H1 (cell line): ENCODE results near the gene ZNF700. TPM values are rescaled to one million over a fixed set of nuclear protein-coding genes. Genes with fewer than 3 reads are reported as not detected.

Experiments used
- CTCF ChIA-PET: fragments of 300-600 bp; sonication (Branson Sonifier 250); formaldehyde crosslinking; loops from one replicate; lab custom pipeline; 2021; ENCODE audit not compliant: partially characterized antibody; lab: Charles Lee
- POLR2A ChIA-PET: fragments of 300-600 bp; sonication (Branson Sonifier 250); formaldehyde crosslinking; loops from one replicate; lab custom pipeline; 2021; ENCODE audit warnings: inconsistent platforms; ENCODE audit not compliant: partially characterized antibody; lab: Charles Lee
- DNase-seq, 2 experiments: peaks; one replicate each; pipeline versions ENCODE4 v3.0.0 to v3.0.0-alpha.2; 2010 to 2022; ENCODE audit warnings: low spot score in 2 of 2, low read depth in 1 of 2, mixed read lengths in 1 of 2
- FAIRE-seq: peaks from 2 replicates; lab custom pipeline; 2011; peaks lifted over from hg19 to GRCh38; lab: Jason Lieb, UNC
- H2AFZ ChIP-seq: 2 replicates; pipeline ENCODE4 v1.8.1; 2012; ENCODE audit warnings: low read length, inconsistent platforms
- H2AK5ac ChIP-seq: 2 replicates; pipeline ENCODE4 v1.6.1; 2013; ENCODE audit warnings: low read depth, low read length
- H2BK120ac ChIP-seq: replicated peaks from 2 replicates; pipeline ENCODE3; 2013; ENCODE audit warnings: low read depth, low read length, inconsistent platforms
- H2BK12ac ChIP-seq: 2 replicates; pipeline ENCODE4 v1.6.1; 2013; ENCODE audit warnings: low read depth, low read length
- H2BK15ac ChIP-seq: 2 replicates; pipeline ENCODE4 v1.6.1; 2013; ENCODE audit warnings: low read length
- H2BK20ac ChIP-seq: 2 replicates; pipeline ENCODE4 v1.6.1; 2013; ENCODE audit warnings: low read length
- H2BK5ac ChIP-seq: 2 replicates; pipeline ENCODE4 v1.6.1; 2013; ENCODE audit warnings: low read depth, low read length
- H3K14ac ChIP-seq: 2 replicates; pipeline ENCODE4 v1.6.1; 2013; ENCODE audit warnings: inconsistent platforms; ENCODE audit not compliant: insufficient read length
- H3K18ac ChIP-seq: 2 replicates; pipeline ENCODE4 v1.6.1; 2013; ENCODE audit warnings: low read length; ENCODE audit errors: extremely low read depth
- H3K23ac ChIP-seq: 2 replicates; pipeline ENCODE4 v1.6.1; 2013; ENCODE audit warnings: inconsistent platforms; ENCODE audit not compliant: insufficient read length
- H3K23me2 ChIP-seq: 2 replicates; pipeline ENCODE4 v1.6.1; 2013; ENCODE audit warnings: low read depth, low read length
- H3K27ac ChIP-seq: 2 replicates; pipeline ENCODE4 v1.6.1; 2011; ENCODE audit warnings: low read depth, low read length, inconsistent platforms
- H3K27me3 ChIP-seq, 4 experiments: replicated peaks in 1 of 4; 1 replicate in 1 of 4; 2 replicates in 3 of 4; pipeline versions ENCODE4 v1.6.1 to v1.8.1; 2011 to 2013; ENCODE audit warnings: low read length in 3 of 4, mild to moderate bottlenecking in 3 of 4, inconsistent platforms in 2 of 4, mixed read lengths in 2 of 4, moderate library complexity in 1 of 4; ENCODE audit not compliant: control insufficient read depth in 3 of 4, insufficient read depth in 3 of 4; ENCODE audit errors: extremely low read depth in 1 of 4
- H3K36me3 ChIP-seq, 4 experiments: 2 replicates each; pipeline versions ENCODE4 v1.6.1 to v1.8.1; 2011 to 2013; ENCODE audit warnings: mild to moderate bottlenecking in 4 of 4, low read length in 3 of 4, moderate library complexity in 2 of 4, control low read depth in 1 of 4, inconsistent platforms in 1 of 4; ENCODE audit not compliant: insufficient read depth in 4 of 4, control insufficient read depth in 2 of 4
- H3K4ac ChIP-seq: replicated peaks from 2 replicates; pipeline ENCODE3; 2013; ENCODE audit warnings: low read length, low read depth, mixed read lengths, inconsistent platforms; ENCODE audit not compliant: insufficient read length
- H3K4me1 ChIP-seq, 4 experiments: replicated peaks in 1 of 4; 1 replicate in 1 of 4; 2 replicates in 3 of 4; pipeline versions ENCODE4 v1.6.1 to v1.8.1; 2011 to 2013; ENCODE audit warnings: low read length in 3 of 4, inconsistent platforms in 2 of 4, mixed read lengths in 1 of 4; ENCODE audit not compliant: insufficient read depth in 4 of 4, control insufficient read depth in 3 of 4
- H3K4me2 ChIP-seq, 2 experiments: 2 replicates each; pipeline versions ENCODE4 v1.6.1 to v1.8.1; 2011 to 2013; ENCODE audit warnings: low read depth in 2 of 2, low read length in 2 of 2, control low read depth in 1 of 2, inconsistent platforms in 1 of 2, mild to moderate bottlenecking in 1 of 2; ENCODE audit not compliant: insufficient read depth in 1 of 2
- H3K4me3 ChIP-seq, 4 experiments: fragments of 200-600, 300-600 bp in 1 of 4; sonication (generic), shearing (Covaris generic), sonication (Bioruptor Twin) in 1 of 4; 2 replicates each; pipeline versions ENCODE4 v1.5.1 to v1.8.1; 2011 to 2016; ENCODE audit warnings: low read length in 4 of 4, low read depth in 3 of 4, control low read depth in 2 of 4, inconsistent platforms in 2 of 4, mild to moderate bottlenecking in 2 of 4, mixed read lengths in 1 of 4, moderate library complexity in 1 of 4; ENCODE audit not compliant: insufficient read depth in 2 of 4; ENCODE audit errors: extremely low read depth in 1 of 4
- H3K56ac ChIP-seq: replicated peaks from 2 replicates; pipeline ENCODE3; 2013; ENCODE audit warnings: low read depth, mild to moderate bottlenecking, mixed read lengths, low read length, inconsistent platforms; ENCODE audit not compliant: insufficient read length
- H3K79me1 ChIP-seq: 2 replicates; pipeline ENCODE4 v1.6.1; 2013; ENCODE audit warnings: low read depth, low read length, control low read depth
- H3K79me2 ChIP-seq, 2 experiments: 2 replicates each; pipeline versions ENCODE4 v1.6.1 to v1.8.1; 2012 to 2013; ENCODE audit warnings: low read length in 2 of 2, mild to moderate bottlenecking in 2 of 2, inconsistent platforms in 1 of 2; ENCODE audit not compliant: insufficient read depth in 2 of 2, control insufficient read depth in 1 of 2
- H3K9ac ChIP-seq, 4 experiments: replicated peaks in 1 of 4; 1 replicate in 1 of 4; 2 replicates in 3 of 4; pipeline versions ENCODE4 v1.6.1 to v1.8.1; 2011 to 2013; ENCODE audit warnings: low read depth in 3 of 4, low read length in 3 of 4, control low read depth in 2 of 4, mild to moderate bottlenecking in 2 of 4, moderate library complexity in 2 of 4, inconsistent platforms in 1 of 4; ENCODE audit errors: extremely low read depth in 1 of 4
- H3K9me3 ChIP-seq, 2 experiments: 2 replicates each; pipeline versions ENCODE4 v1.6.1 to v1.8.1; 2012 to 2013; ENCODE audit warnings: mild to moderate bottlenecking in 2 of 2, moderate library complexity in 2 of 2, control low read depth in 1 of 2, inconsistent platforms in 1 of 2, low read depth in 1 of 2, low read length in 1 of 2, mixed read lengths in 1 of 2; ENCODE audit not compliant: insufficient read depth in 2 of 2
- H4K20me1 ChIP-seq, 2 experiments: replicated peaks in 1 of 2; 2 replicates each; pipeline versions ENCODE3 to v1.8.1; 2011 to 2013; ENCODE audit warnings: inconsistent platforms in 2 of 2, low read length in 2 of 2, mild to moderate bottlenecking in 1 of 2; ENCODE audit not compliant: insufficient read depth in 2 of 2, control insufficient read depth in 1 of 2
- H4K5ac ChIP-seq: 2 replicates; pipeline ENCODE4 v1.6.1; 2013; ENCODE audit warnings: low read length, low read depth, mixed read lengths, inconsistent platforms; ENCODE audit not compliant: insufficient read length
- H4K8ac ChIP-seq: 2 replicates; pipeline ENCODE4 v1.8.0; 2013; ENCODE audit warnings: mild to moderate bottlenecking, moderate library complexity, low read length, inconsistent platforms; ENCODE audit not compliant: insufficient read depth; ENCODE audit errors: extremely low read depth
- H4K91ac ChIP-seq: replicated peaks from 2 replicates; pipeline ENCODE3; 2013; ENCODE audit warnings: low read length, mixed read lengths, inconsistent platforms; ENCODE audit not compliant: insufficient read length
- BACH1 ChIP-seq: IDR thresholded peaks from 2 replicates; pipeline ENCODE4 v1.6.1; 2012; ENCODE audit warnings: low read length, improper control_type of control experiment
- CTBP2 ChIP-seq: IDR thresholded peaks from 2 replicates; pipeline ENCODE4 v1.7.0; 2011; ENCODE audit warnings: borderline replicate concordance, mild to moderate bottlenecking, moderate library complexity, mixed read lengths, low read length; ENCODE audit not compliant: insufficient read depth, insufficient read length
- EP300 ChIP-seq, 2 experiments: IDR thresholded peaks; 1 replicate in 1 of 2; 2 replicates in 1 of 2; pipeline ENCODE4 v1.6.1; 2011 to 2012; ENCODE audit warnings: low read depth in 2 of 2, low read length in 2 of 2, mild to moderate bottlenecking in 2 of 2, borderline replicate concordance in 1 of 2, inconsistent platforms in 1 of 2, moderate library complexity in 1 of 2
- GTF2F1 ChIP-seq: IDR thresholded peaks from 2 replicates; pipeline ENCODE4 v1.6.1; 2012; ENCODE audit warnings: low read depth, low read length, improper control_type of control experiment, borderline replicate concordance
- JUN ChIP-seq: IDR thresholded peaks from 2 replicates; pipeline ENCODE4 v1.6.1; 2011; ENCODE audit warnings: low read depth, mild to moderate bottlenecking, improper control_type of control experiment, low read length
- NRF1 ChIP-seq: IDR thresholded peaks from 2 replicates; pipeline ENCODE4 v1.6.1; 2011; ENCODE audit warnings: mild to moderate bottlenecking, low read depth, low read length, improper control_type of control experiment
- TAF1 ChIP-seq: IDR thresholded peaks from 2 replicates; pipeline ENCODE4 v1.6.1; 2011; ENCODE audit warnings: mild to moderate bottlenecking, low read depth, low read length
- YY1 ChIP-seq: IDR thresholded peaks from 2 replicates; pipeline ENCODE4 v1.6.1; 2011; ENCODE audit warnings: low read depth, mild to moderate bottlenecking, low read length
- ZNF274 ChIP-seq: IDR thresholded peaks from 2 replicates; pipeline ENCODE4 v1.7.0; 2012; ENCODE audit warnings: low read length, borderline replicate concordance; ENCODE audit errors: extremely low read depth
- WGBS, 2 experiments: shearing (Covaris generic) in 1 of 2; methylation state at CpG; one replicate each; pipeline versions ENCODE4 v1.1.6 to v1.1.7; 2013 to 2015; ENCODE audit warnings: low lambda C conversion rate in 2 of 2, mixed read lengths in 2 of 2, inconsistent platforms in 1 of 2, low coverage in 1 of 2, missing lambda C conversion rate in 1 of 2; ENCODE audit not compliant: insufficient replicate concordance in 2 of 2, insufficient coverage in 1 of 2, insufficient read length in 1 of 2; ENCODE audit errors: extremely low coverage in 1 of 2, missing lambda C conversion rate in 1 of 2; 5-methylcytosine and 5-hydroxymethylcytosine counted together
- polyA plus RNA-seq, 7 experiments: library from polyadenylated mRNA; depleted of rRNA in 3 of 7; stranded (reverse) in 5 of 7; unstranded in 2 of 7; fragments of >200 nt in 5 of 7; fragments of 200-250 nt in 2 of 7; gene quantifications; 1 replicate in 5 of 7; 2 replicates in 1 of 7; 4 replicates in 1 of 7; pipeline versions ENCODE4 v1.2.1 to v1.2.3, GENCODE V29; 2011 to 2013; ENCODE audit warnings: missing spikeins in 2 of 7, mixed read lengths in 2 of 7
- total RNA-seq: library from RNA; stranded (reverse); fragmentation: NEBNext Ultra II Directional; extraction: Animal tissue kit (Norgen Biotek cat#: 25700); gene quantifications from 2 replicates; pipeline ENCODE4 v1.2.1, GENCODE V29; 2021

ZNF700 gene
- total and polyA plus RNA-seq, 2 of the 8 experiments (the other 6 are each of a cell fraction or from before 2014, with no cell fraction given), result 3.0 to 10.5 TPM

DNA sequence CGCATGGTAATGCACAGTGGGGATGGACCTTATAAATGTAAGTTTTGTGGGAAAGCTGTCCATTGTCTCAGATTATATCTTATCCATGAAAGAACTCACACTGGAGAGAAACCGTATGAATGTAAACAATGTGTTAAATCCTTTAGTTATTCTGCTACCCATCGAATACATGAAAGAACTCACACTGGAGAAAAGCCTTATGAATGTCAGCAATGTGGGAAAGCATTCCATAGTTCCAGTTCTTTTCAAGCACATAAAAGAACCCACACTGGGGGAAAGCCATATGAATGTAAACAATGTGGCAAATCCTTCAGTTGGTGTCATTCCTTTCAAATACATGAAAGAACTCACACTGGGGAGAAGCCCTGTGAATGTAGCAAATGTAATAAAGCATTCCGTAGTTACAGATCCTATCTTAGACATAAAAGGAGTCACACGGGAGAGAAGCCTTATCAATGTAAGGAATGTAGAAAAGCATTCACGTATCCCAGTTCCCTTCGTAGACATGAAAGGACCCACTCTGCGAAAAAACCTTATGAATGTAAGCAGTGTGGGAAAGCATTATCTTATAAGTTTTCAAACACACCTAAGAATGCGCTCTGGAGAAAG is 53.7 kb downstream of the ZNF700 start:
- Histone ChIP-seq H4K8ac (no peak overlapping the region), H2BK20ac (no peak overlapping the region), H3K4me2 (no peak overlapping the region), H2BK120ac (no peak overlapping the region), H4K91ac (no peak overlapping the region), H3K18ac (no peak overlapping the region), H3K14ac (no peak overlapping the region), H2BK15ac (no peak overlapping the region), H3K36me3 (peaks cover 0 to 14% (median 0%) of the 10 kb centered on the region in 4 experiments; a peak in 2 of 8 replicates), H3K23ac (no peak overlapping the region), H4K5ac (no peak overlapping the region), H3K27ac (no peak overlapping the region), H3K79me1 (no peaks in the 10 kb centered on the region), H2BK5ac (no peak overlapping the region), H3K9ac (no peak overlapping the region), H3K23me2 (no peaks in the 10 kb centered on the region), H3K4me3 (no peak overlapping the region), H3K4ac (no peak overlapping the region), H2AK5ac (no peak overlapping the region), H3K9me3 (peaks cover 64 to 79% of the 10 kb centered on the region in 2 experiments), H3K79me2 (no peaks in the 10 kb centered on the region), H2AFZ (no peak overlapping the region), H3K56ac (no peak overlapping the region), H3K4me1 (no peaks in the 10 kb centered on the region), H3K27me3 (no peaks in the 10 kb centered on the region), H4K20me1 (no peaks in the 10 kb centered on the region), H2BK12ac (no peak overlapping the region)
- ChIA-PET CTCF (no interaction called here), POLR2A (no interaction called here)
- no peak for FAIRE-seq
- no peak for DNase-seq
- 90% methylated on average over 9 of the region's 9 CpGs; no CpG with 5 or more reads in 1 of the 2 experiments for WGBS, 2 experiments
- TF ChIP-seq TAF1 (no peak), BACH1 (no peak), EP300 (IDR thresholded peaks at IDR 0.05; ENCODE audit: borderline replicate concordance in 1 of 2, low read depth in 2 of 2, low read length in 2 of 2) (no peak), GTF2F1 (no peak), YY1 (no peak), NRF1 (no peak), CTBP2 (no peak), ZNF274 (peak; percentile 66; the same call in 1 of the 2 replicates), JUN (no peak)
